OCI-LY7 (cell line): ENCODE data around the gene KLF13. TPM values are rescaled to one million over a fixed set of nuclear protein-coding genes. Genes with fewer than 3 reads are reported as not detected.

Source experiments
- BruUV-seq: library from RNA; stranded (reverse); fragments of 400-500 nt; replicated peaks from 2 replicates; lab custom pipeline; 2021; lab: Mats Ljungman, UMichigan
- CTCF ChIA-PET: fragments of 300-600 bp; sonication (Branson Sonifier 250); formaldehyde crosslinking; loops from one replicate; lab custom pipeline; 2022; ENCODE audit warnings: antibody characterized with exemption; ENCODE audit not compliant: unreplicated experiment; lab: Charles Lee
- POLR2A ChIA-PET: fragments of 300-600 bp; sonication (Branson Sonifier 250); formaldehyde crosslinking; loops from one replicate; lab custom pipeline; 2022; ENCODE audit warnings: antibody characterized with exemption; lab: Charles Lee
- DNase-seq: peaks from one replicate; pipeline ENCODE4 v3.0.0-alpha.2; 2015; ENCODE audit warnings: low spot score
- H2AFZ ChIP-seq: fragments of 200-600 bp; sonication (generic), shearing (Covaris generic); 2 replicates; pipeline ENCODE4 v1.6.1; 2014; ENCODE audit warnings: mild to moderate bottlenecking, antibody characterized with exemption, low read length, moderate library complexity
- H3K27ac ChIP-seq: fragments of 200-600 bp; sonication (generic); 2 replicates; pipeline ENCODE4 v1.5.1; 2014; ENCODE audit warnings: mixed run types, low read depth, mild to moderate bottlenecking, moderate library complexity, low read length, inconsistent platforms; ENCODE audit not compliant: poor library complexity, severe bottlenecking
- H3K36me3 ChIP-seq: fragments of 200-600 bp; sonication (generic); 2 replicates; pipeline ENCODE4 v1.6.1; 2014; ENCODE audit warnings: mild to moderate bottlenecking, antibody characterized with exemption, low read length, moderate library complexity, mixed read lengths; ENCODE audit not compliant: insufficient read depth
- H3K4me1 ChIP-seq: fragments of 200-600 bp; sonication (generic); 2 replicates; pipeline ENCODE4 v1.5.1; 2014; ENCODE audit warnings: mild to moderate bottlenecking, low read length; ENCODE audit not compliant: insufficient read depth, poor library complexity, severe bottlenecking
- H3K4me2 ChIP-seq: fragments of 200-600 bp; sonication (generic); 2 replicates; pipeline ENCODE4 v1.6.1; 2014; ENCODE audit warnings: mild to moderate bottlenecking, low read length
- H3K4me3 ChIP-seq: fragments of 200-600 bp; sonication (generic); 2 replicates; pipeline ENCODE4 v1.5.1; 2014; ENCODE audit warnings: mild to moderate bottlenecking, low read depth, low read length; ENCODE audit not compliant: poor library complexity, severe bottlenecking
- H3K79me2 ChIP-seq: fragments of 200-600 bp; sonication (generic); 2 replicates; pipeline ENCODE4 v1.6.1; 2016; ENCODE audit warnings: low read depth, mild to moderate bottlenecking, low read length, moderate library complexity, mixed read lengths; ENCODE audit not compliant: insufficient read depth
- H3K9me2 ChIP-seq: fragments of 200-600 bp; sonication (generic); 2 replicates; pipeline ENCODE4 v1.6.1; 2016; ENCODE audit warnings: mild to moderate bottlenecking, low read length, mixed read lengths; ENCODE audit not compliant: insufficient read depth
- H3K9me3 ChIP-seq: fragments of 200-600 bp; sonication (generic); 2 replicates; pipeline ENCODE4 v1.6.1; 2014; ENCODE audit warnings: mild to moderate bottlenecking, mixed run types, low read length, mixed read lengths
- H4K20me1 ChIP-seq: fragments of 200-600 bp; sonication (generic); 2 replicates; pipeline ENCODE4 v1.6.1; 2014; ENCODE audit warnings: mild to moderate bottlenecking, antibody characterized with exemption, low read length, moderate library complexity, mixed read lengths; ENCODE audit not compliant: insufficient read depth
- EZH2phosphoT487 ChIP-seq: fragments of 200-600 bp; sonication (generic); IDR thresholded peaks from 2 replicates; pipeline ENCODE4 v1.6.1; 2018; ENCODE audit warnings: low read depth, borderline replicate concordance, mild to moderate bottlenecking, mixed run types, antibody characterized with exemption, low read length, moderate library complexity, mixed read lengths
- intact Hi-C: fragments of 100-400 bp; cut with micrococcal nuclease; formaldehyde crosslinking; loops from one replicate; pipeline ENCODE4 v1.10.0; 2022; ENCODE audit not compliant: unreplicated experiment
- total RNA-seq, 2 experiments: library from RNA; depleted of rRNA in 1 of 2; stranded (reverse); fragments of >200 nt in 1 of 2; shearing (Covaris generic) in 1 of 2; gene quantifications; 2 replicates each; pipeline ENCODE4 v1.2.3, GENCODE V29; 2014 to 2022
- TF ChIP-seq, protein P1 (sequence below): fragments of 200-600 bp; sonication (generic); conservative IDR thresholded peaks from 2 replicates; pipeline ENCODE4 v1.5.1; 2014; ENCODE audit warnings: mild to moderate bottlenecking, antibody characterized with exemption, low read length, moderate library complexity, mixed read lengths

KLF13 gene
- total RNA-seq, 2 experiments from 2014 or later = 63.2 to 64.6 TPM

DNA sequence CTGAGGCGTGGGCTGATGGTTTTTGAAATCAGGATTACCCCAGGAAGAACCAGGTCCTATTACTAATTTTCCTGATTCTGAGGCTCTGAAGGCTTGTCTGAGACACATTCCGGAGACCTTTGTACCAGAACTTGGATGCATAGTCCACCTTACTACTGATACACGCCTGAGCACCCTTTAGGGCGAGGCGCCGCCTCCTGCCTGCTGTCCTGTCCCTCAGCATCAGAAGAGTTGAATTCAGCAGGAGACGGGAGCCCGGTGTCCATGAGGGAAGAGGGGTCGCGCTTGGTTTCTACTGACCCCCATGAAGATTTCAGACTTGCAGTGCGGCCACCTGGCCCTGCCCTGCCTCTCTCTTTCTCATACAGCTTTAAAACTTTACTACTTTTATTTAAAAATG lies 49.9 kb downstream of the KLF13 start:
- Histone ChIP-seq H3K36me3 (peaks cover 89% of the 10 kb centered on the region), H3K79me2 (peaks cover 2% of the 10 kb centered on the region; the same call in 1 of the 2 replicates), H3K4me2 (no peak overlapping the region), H3K9me3 (no peaks in the 10 kb centered on the region), H3K9me2 (no peaks in the 10 kb centered on the region), H3K27ac (no peak overlapping the region), H3K4me1 (no peaks in the 10 kb centered on the region), H4K20me1 (no peaks in the 10 kb centered on the region), H3K4me3 (no peak overlapping the region), H2AFZ (no peak overlapping the region)
- no peak for DNase-seq
- BruUV-seq = no TSS peak
- no peak for TF ChIP-seq EZH2phosphoT487
- TF ChIP-seq, protein P1, sequence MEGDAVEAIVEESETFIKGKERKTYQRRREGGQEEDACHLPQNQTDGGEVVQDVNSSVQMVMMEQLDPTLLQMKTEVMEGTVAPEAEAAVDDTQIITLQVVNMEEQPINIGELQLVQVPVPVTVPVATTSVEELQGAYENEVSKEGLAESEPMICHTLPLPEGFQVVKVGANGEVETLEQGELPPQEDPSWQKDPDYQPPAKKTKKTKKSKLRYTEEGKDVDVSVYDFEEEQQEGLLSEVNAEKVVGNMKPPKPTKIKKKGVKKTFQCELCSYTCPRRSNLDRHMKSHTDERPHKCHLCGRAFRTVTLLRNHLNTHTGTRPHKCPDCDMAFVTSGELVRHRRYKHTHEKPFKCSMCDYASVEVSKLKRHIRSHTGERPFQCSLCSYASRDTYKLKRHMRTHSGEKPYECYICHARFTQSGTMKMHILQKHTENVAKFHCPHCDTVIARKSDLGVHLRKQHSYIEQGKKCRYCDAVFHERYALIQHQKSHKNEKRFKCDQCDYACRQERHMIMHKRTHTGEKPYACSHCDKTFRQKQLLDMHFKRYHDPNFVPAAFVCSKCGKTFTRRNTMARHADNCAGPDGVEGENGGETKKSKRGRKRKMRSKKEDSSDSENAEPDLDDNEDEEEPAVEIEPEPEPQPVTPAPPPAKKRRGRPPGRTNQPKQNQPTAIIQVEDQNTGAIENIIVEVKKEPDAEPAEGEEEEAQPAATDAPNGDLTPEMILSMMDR = no peak
- CTCF ChIA-PET = no interaction called here
- intact Hi-C loops = no loop called here
- POLR2A ChIA-PET = no interaction called here

DNA sequence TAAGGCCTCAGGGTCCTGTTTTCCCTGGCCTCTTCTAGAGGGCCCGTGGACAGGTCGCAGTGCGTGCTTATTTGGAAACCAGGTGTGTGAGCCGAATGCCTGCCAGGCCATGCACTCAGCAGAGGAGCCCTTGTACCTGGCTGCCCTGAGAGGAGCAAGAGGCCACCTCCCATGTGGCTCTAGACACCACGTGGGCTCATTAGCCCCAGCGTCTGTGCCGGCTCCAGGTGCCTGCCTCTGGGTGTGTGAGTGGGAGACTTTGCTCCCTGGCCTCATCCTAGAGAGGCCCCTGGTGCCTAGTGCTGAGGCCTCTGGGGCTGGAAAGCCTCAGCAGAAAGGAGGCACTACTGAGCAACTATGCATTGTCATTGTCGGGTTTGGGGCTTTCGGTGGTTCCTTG lies 50.4 kb downstream of the KLF13 start:
- TF ChIP-seq, protein P1 = no peak
- TF ChIP-seq EZH2phosphoT487 = no peak
- POLR2A ChIA-PET = no interaction called here
- CTCF ChIA-PET = no interaction called here
- Histone ChIP-seq H3K27ac (no peak overlapping the region), H3K4me2 (no peak overlapping the region), H3K79me2 (no peaks in the 10 kb centered on the region), H3K4me1 (no peaks in the 10 kb centered on the region), H3K4me3 (no peak overlapping the region), H3K9me2 (no peaks in the 10 kb centered on the region), H4K20me1 (no peaks in the 10 kb centered on the region), H3K9me3 (no peaks in the 10 kb centered on the region), H2AFZ (no peak overlapping the region), H3K36me3 (peaks cover 90% of the 10 kb centered on the region)
- no TSS peak for BruUV-seq
- intact Hi-C loops = no loop called here
- DNase-seq = no peak

DNA sequence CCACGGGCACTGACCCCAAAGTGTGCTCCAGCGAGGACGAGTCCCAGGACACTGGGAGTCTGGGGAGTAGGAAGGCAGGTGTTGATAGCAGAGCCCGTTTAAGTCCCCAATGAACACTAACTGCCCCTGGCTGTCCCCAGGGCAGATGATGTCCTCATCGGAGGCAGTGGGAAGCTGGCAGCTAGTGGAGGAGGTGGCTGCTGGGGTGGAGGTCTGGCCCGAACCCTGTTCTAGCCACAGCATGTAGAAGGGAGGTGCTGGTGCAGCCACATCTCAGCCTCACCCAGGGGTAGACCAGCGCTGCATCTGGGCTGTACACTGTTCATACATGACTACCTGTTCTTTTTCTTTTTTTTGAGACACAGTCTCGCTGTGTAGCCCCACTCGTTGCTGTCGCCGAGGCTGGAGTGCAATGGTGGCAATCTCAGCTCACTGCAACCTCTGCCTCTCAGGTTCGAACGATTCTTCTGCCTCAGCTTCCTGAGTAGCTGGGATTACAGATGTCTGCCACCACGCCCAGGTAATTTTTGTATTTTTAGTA lies 51.8 kb downstream of the KLF13 start:
- intact Hi-C loops = no loop called here
- no peaks in the 10 kb centered on the region for H3K79me2 ChIP-seq
- peaks cover 76% of the 10 kb centered on the region for H3K36me3 ChIP-seq
- H3K4me3 ChIP-seq = no peak overlapping the region
- no peaks in the 10 kb centered on the region for H3K4me1 ChIP-seq
- H3K9me2 ChIP-seq = no peaks in the 10 kb centered on the region
- DNase-seq = no peak
- CTCF ChIA-PET = no interaction called here
- BruUV-seq = no TSS peak
- no peak overlapping the region for H2AFZ ChIP-seq
- POLR2A ChIA-PET = no interaction called here
- no peaks in the 10 kb centered on the region for H4K20me1 ChIP-seq
- H3K27ac ChIP-seq = no peak overlapping the region
- no peaks in the 10 kb centered on the region for H3K9me3 ChIP-seq
- TF ChIP-seq, protein P1 = no peak
- no peak for TF ChIP-seq EZH2phosphoT487
- H3K4me2 ChIP-seq = no peak overlapping the region
